Measurements from ENCODE around the gene PTPN12.

PTPN12 gene

GRCh38 chr7:77657427-77658224, 120.5 kb downstream of the PTPN12 start:
- H3K4me3 ChIP-seq (ENCODE audit: low read depth, low read length), result no peak overlapping the region

DNA sequence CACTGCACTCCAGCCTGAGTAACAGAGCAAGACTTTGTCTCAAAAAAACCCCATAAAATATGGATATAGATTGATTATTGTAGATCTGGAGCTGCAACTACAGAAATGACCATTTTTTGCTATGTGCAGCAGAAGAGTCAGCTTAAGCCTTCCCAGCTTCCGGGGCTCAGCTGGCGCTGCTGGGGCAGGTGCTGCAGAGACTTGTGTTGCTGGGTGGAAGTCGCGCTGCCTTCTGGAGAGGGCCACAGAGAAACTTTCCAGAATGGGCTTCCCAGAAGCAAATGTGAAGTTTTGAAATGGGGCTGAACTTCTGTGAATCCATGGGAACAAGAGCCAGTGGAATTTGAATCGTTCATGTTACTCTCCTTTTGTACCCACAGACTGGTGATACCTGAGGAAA, 121.8 kb downstream of the PTPN12 start:
- H3K4me3 ChIP-seq (ENCODE audit: low read depth, low read length), result no peak overlapping the region

GRCh38 chr7:77661816-77662215, 124.7 kb downstream of the PTPN12 start:
- H3K4me3 ChIP-seq (ENCODE audit: low read depth, low read length), result no peak overlapping the region

DNA sequence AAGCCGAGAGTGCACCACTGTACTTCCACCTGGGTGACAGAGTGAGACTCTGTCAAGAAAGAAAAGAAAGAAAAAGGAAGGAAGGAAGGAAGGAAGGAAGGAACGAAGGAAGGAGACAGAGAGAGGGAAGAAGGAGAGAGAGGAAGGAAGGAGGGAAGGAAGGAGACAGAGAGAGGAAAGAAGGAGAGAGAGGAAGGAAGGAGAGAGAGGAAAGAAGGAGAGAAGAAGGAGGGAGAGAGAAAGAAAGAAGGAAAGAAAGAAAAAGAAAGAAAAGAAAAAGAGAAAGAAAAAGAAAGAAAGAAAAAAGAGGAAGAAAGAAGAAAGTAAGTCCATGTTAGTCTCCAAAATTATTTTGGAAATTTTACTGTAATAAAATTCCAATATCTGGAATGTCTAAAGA, 125.8 kb downstream of the PTPN12 start:
- H3K4me3 ChIP-seq (ENCODE audit: low read depth, low read length), result no peak overlapping the region

GRCh38 chr7:77664715-77665114, 127.6 kb downstream of the PTPN12 start:
- H3K4me3 ChIP-seq (ENCODE audit: low read depth, low read length), result no peak overlapping the region

- no peak overlapping the region for H3K4me3 ChIP-seq (ENCODE audit: low read depth, low read length)
These were observed 128.1 kb downstream of the PTPN12 start for GRCh38 chr7:77665161-77665560.

GRCh38 chr7:77667459-77668086, 130.5 kb downstream of the PTPN12 start:
- H3K4me3 ChIP-seq (ENCODE audit: low read depth, low read length), result no peak overlapping the region

DNA sequence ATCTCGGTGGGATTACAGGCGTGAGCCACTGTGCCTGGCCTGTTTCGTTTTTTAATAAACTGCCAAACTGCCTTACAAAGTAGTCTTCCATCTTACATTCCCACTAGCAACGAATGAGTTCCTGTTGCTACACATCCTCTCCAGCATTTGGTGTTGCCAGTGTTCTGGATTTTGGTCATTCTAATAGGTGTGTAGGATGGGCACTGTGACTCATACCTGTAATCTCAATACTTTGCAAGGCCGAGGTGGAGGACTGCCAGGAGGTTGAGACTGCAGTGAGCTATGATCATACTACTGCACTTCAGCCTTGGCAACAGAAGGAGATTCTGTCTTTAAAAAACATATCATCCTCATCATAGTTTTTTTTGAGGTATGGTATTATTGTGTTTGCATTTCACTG, 137.8 kb downstream of the PTPN12 start:
- no peak overlapping the region for H3K4me3 ChIP-seq (ENCODE audit: low read depth, low read length)

GRCh38 chr7:77679608-77680007, 142.5 kb downstream of the PTPN12 start:
- no peak overlapping the region for H3K4me3 ChIP-seq (ENCODE audit: low read depth, low read length)

- H3K4me3 ChIP-seq (ENCODE audit: low read depth, low read length), result no peak overlapping the region
These were observed 143.2 kb downstream of the PTPN12 start for GRCh38 chr7:77680266-77680665.

DNA sequence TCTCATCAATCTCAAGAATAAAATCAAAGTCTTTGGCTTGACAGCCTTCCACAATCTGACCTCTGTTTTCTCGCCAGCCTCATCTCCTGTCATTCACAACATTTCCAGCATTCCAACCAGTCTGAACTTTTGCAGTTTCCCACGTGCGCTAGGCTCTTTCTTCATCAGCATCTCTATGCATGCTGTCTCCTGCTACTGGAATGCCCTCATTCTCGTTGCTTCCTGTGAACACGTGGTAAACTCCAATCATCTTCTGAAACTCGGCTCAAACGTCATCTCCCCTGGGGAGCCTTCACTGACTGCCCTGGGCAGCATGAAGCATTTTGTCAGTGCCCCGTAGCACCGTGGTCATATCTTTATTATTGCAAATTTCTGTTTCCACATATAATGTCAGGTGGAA, 146.9 kb downstream of the PTPN12 start:
- H3K4me3 ChIP-seq (ENCODE audit: low read depth, low read length), result no peak overlapping the region

- no peak overlapping the region for H3K4me3 ChIP-seq (ENCODE audit: low read depth, low read length)
These were observed 148.1 kb downstream of the PTPN12 start for GRCh38 chr7:77685233-77685632.

DNA sequence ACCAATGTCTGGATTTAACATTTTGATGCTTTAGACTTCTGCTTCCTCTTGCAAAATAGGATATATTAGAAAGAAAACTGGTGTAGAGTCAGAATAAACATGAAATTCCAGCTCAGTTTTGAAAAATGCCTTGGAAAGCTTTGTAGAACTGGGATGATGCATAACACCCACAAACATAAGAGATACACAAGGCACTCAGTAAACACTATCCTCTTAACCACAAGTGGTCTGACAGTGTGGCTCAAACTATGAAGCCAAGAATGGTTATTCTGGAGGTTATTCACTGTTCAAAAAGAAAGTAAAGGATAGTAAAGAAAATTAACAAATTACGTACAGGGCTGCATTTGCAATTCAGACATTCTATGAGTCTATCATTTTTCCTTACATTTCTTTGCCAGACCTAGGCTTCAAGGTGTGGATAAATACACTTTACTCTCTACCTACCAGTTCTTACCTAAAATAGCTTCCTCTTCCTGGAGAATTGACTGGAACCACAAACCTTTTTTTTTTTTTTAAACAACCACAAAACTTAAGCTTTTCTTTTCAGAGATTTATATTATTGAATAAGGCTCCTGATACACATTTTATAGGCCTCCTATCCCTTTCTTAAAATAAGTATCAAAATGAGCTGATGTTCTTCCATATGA, 150.1 kb downstream of the PTPN12 start:
- H3K4me3 ChIP-seq (ENCODE audit: low read depth, low read length), result no peak overlapping the region

DNA sequence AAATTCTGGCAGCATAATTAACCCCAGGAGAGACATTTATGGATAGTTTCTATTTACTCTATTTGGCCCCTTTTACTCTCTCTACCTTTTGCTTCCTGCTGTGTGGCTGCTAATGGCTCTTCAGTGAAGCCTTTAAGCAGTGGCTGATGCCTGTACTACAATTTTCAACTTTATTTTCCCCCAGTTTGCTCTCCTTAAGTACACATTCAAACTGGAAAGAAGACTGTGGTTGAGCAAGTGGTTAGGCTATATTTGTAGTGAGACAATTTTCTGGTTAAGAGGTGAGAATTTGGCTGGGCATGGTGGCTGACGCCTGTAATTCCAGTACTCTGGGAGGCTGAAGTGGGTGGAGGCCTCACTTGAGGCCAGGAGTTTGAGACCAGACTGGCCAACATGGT, 150.7 kb downstream of the PTPN12 start:
- no peak overlapping the region for H3K4me3 ChIP-seq (ENCODE audit: low read depth, low read length)

All from iPS-11a (cell line).